T-helper 2 cell treated with Interferon-gamma antibody and Interleukin-4, amounts not matched to agents 100 ng/mL and 5 ng/mL, for 36 hours (primary cell): ENCODE measurements around the gene OTOL1. TPM values are rescaled to one million over a fixed set of nuclear protein-coding genes. Genes with fewer than 3 reads are reported as not detected.

Experiments used
- intact Hi-C: fragments of 100-400 bp; cut with micrococcal nuclease; formaldehyde crosslinking; loops from one replicate; pipeline ENCODE4 v1.15.1; 2023
- total RNA-seq: library from RNA; stranded (reverse); gene quantifications from 2 replicates; pipeline ENCODE4 v1.2.3, GENCODE V29; 2022

OTOL1 gene
- total RNA-seq, 1 donor from 2014 or later = not detected

DNA sequence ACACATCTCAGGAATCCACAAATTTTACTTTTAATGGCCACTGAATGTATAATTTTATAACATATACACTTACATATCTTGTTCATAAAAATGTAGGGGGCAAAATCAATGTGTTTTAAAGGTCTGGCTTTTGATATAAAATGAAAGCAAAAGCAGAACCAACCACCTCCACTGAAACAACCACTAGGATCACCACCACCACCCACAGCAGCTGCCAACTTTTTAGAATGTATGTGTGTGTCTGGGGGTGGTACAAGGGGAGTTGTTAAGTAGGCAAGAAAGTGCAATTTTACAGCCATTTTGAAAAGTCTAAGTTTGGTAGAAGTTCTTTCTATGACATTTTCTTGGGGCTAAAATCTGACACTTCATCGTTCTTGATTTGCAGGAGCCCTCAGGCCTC is 44.0 kb downstream of the OTOL1 start:
- intact Hi-C loops = loop anchor here (10.0 kb wide), 1 partner anchor 64 kb away; no protein-coding TSS in a partner anchor

GRCh38 chr3:161545824-161546223 is 49.2 kb downstream of the OTOL1 start:
- intact Hi-C loops = loop anchor here (10.0 kb wide), 1 partner anchor 59 kb away; no protein-coding TSS in a partner anchor

GRCh38 chr3:161548301-161548700 is 51.7 kb downstream of the OTOL1 start:
- intact Hi-C loops = loop anchor here (10.0 kb wide), 1 partner anchor 56 kb away; no protein-coding TSS in a partner anchor

DNA sequence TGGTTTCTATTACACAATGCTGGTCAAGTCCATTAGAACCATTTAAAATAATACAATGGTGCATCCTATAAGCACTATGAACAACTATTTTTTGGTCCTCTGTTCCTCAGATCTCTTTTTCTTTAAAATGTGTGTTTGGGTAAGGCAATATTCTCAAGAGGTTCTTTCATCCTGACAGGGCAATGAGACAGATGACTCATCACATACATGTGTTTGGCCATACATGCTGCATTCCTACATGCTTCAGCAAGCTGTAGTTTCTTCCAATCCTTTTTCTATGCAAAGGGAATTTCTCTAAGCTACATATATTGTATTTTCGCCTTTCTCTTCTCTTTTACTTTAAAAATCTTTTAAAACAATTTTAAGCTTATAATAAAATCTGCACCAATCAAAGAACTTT is 52.7 kb downstream of the OTOL1 start:
- intact Hi-C loops = loop anchor here (10.0 kb wide), 1 partner anchor 56 kb away; no protein-coding TSS in a partner anchor

- intact Hi-C loops = no loop called here
Measured at GRCh38 chr3:161550491-161551195, 54.0 kb downstream of the OTOL1 start.

DNA sequence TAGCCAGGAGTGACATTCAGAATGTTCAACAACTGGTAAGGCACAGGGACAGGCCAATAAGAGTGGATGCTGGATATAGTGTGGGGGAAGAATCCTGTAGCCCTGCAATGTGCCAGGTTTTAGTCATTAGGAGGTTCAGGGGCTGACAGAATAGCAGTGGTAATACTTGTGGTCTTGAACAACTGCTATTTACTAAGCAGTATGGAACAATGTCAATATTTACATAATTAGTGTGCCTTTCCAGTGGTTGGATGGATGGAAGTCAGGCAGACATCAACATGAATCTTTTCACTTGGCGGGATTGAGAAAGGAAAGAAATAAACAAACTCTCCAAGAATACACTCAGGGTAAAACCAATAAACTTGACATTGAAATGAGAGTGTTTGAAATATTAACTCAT is 55.1 kb downstream of the OTOL1 start:
- intact Hi-C loops = no loop called here

- intact Hi-C loops = no loop called here
Measured at GRCh38 chr3:161552984-161553560, 56.5 kb downstream of the OTOL1 start.

Other genes starting within 250 kb of the OTOL1 start
- gene SPTSSB, start 125.3 kb upstream of the OTOL1 start, total RNA-seq = not detected in 2 replicates